Glomerular endothelial cell (primary cell): ENCODE results near the gene PGPEP1. TPM values are rescaled to one million over a fixed set of nuclear protein-coding genes. Genes with fewer than 3 reads are reported as not detected.
"Not testable (repeated sequence)": the region's sequence is repeated elsewhere in the genome, so short reads cannot be mapped to it uniquely, and the experiment has no call there.

Experiments
- DNase-seq: peaks from one replicate; pipeline ENCODE4 v3.0.0-alpha.2; 2011; ENCODE audit warnings: low read depth, low spot score; ENCODE audit errors: extremely low read depth
- total RNA-seq: library from RNA; depleted of rRNA; stranded (reverse); fragments of >200 nt; gene quantifications from 2 replicates; pipeline ENCODE4 v1.2.3, GENCODE V29; 2015

Gene PGPEP1
- total RNA-seq, 1 donor from 2014 or later = 26.5 TPM

- DNase-seq = no peak
Observed at GRCh38 chr19:18389726-18390064, 49.3 kb downstream of the PGPEP1 start.

- no peak for DNase-seq
Observed at GRCh38 chr19:18390065-18390907, 49.9 kb downstream of the PGPEP1 start.

GRCh38 chr19:18391509-18392075 lies 51.2 kb downstream of the PGPEP1 start:
- no peak for DNase-seq

GRCh38 chr19:18392417-18392816 lies 52.0 kb downstream of the PGPEP1 start:
- no peak for DNase-seq

- DNase-seq = no peak
Observed at GRCh38 chr19:18392926-18393325, 52.5 kb downstream of the PGPEP1 start.

GRCh38 chr19:18393836-18394235 lies 53.4 kb downstream of the PGPEP1 start:
- no peak for DNase-seq

GRCh38 chr19:18396471-18397241 lies 56.3 kb downstream of the PGPEP1 start:
- DNase-seq = no peak

GRCh38 chr19:18397242-18398202 lies 57.1 kb downstream of the PGPEP1 start, which contains the start of gene LRRC25:
Gene LRRC25, minus strand, starts transcription at chr19:18397622. Its CDS starts 659 bp downstream, at chr19:18396963.
- DNase-seq = no peak

GRCh38 chr19:18399008-18399407 lies 58.6 kb downstream of the PGPEP1 start:
- DNase-seq = no peak

- no peak for DNase-seq
Observed at GRCh38 chr19:18401580-18402112, 61.2 kb downstream of the PGPEP1 start.

GRCh38 chr19:18402455-18403248 lies 62.3 kb downstream of the PGPEP1 start:
- DNase-seq = not testable (repeated sequence)

GRCh38 chr19:18405754-18406153 lies 65.4 kb downstream of the PGPEP1 start:
- not testable (repeated sequence) for DNase-seq

GRCh38 chr19:18406749-18407148 lies 66.4 kb downstream of the PGPEP1 start:
- DNase-seq = no peak

GRCh38 chr19:18408053-18408476 lies 67.7 kb downstream of the PGPEP1 start:
- no peak for DNase-seq

- DNase-seq = no peak
Observed at GRCh38 chr19:18412610-18413239, 72.3 kb downstream of the PGPEP1 start.

- DNase-seq = no peak
Observed at GRCh38 chr19:18414504-18415177, 74.2 kb downstream of the PGPEP1 start.

GRCh38 chr19:18415178-18415867 lies 74.9 kb downstream of the PGPEP1 start:
- DNase-seq = no peak
